ENCODE data around the gene ILKAP. TPM values are rescaled to one million over a fixed set of nuclear protein-coding genes. Genes with fewer than 3 reads are reported as not detected.

ILKAP gene
- total and polyA plus RNA-seq, 12 donors, result 12.3 to 131 (median 26.1) TPM

GRCh38 chr2:238130111-238130695 lies 73.3 kb downstream of the ILKAP start:
- no peak overlapping the region for H3K27ac ChIP-seq
- intact Hi-C loops (cut with DNase I), result no loop called here
- 86 to 100% (median 92%) methylated on average over 4 to 28 of the region's 28 CpGs for WGBS, 4 donors
- no peaks in the 10 kb centered on the region for H3K27me3 ChIP-seq
- DNase-seq, result no peak
- no peaks in the 10 kb centered on the region for H3K9me3 ChIP-seq (replicated peaks in 1 of 3)
- no peaks in the 10 kb centered on the region for H3K4me1 ChIP-seq (replicated peaks in 1 of 2)
- TF ChIP-seq POLR2A (IDR thresholded peaks at IDR 0.05) (no peak), CTCF (IDR thresholded peaks at IDR 0.05) (no peak)
- H3K4me3 ChIP-seq, result no peak overlapping the region
- no peaks in the 10 kb centered on the region for H3K36me3 ChIP-seq (replicated peaks in 1 of 2)

GRCh38 chr2:238129166-238130010 lies 74.1 kb downstream of the ILKAP start:
- no peaks in the 10 kb centered on the region for H3K27me3 ChIP-seq
- intact Hi-C loops (cut with DNase I), result no loop called here
- WGBS, 4 donors, result 83 to 93% (median 87%) methylated on average over 15 to 22 of the region's 22 CpGs

GRCh38 chr2:238128534-238129001 lies 74.9 kb downstream of the ILKAP start:
- WGBS, 4 donors, result 60 to 78% (median 77%) methylated on average over 1 to 30 of the region's 30 CpGs
- Histone ChIP-seq H3K27me3 (no peaks in the 10 kb centered on the region), H3K36me3 (replicated peaks in 1 of 2) (no peaks in the 10 kb centered on the region), H3K27ac (no peak overlapping the region), H3K4me3 (no peak overlapping the region), H3K9me3 (replicated peaks in 1 of 3) (no peaks in the 10 kb centered on the region), H3K4me1 (replicated peaks in 1 of 2) (no peaks in the 10 kb centered on the region)
- intact Hi-C loops (cut with DNase I), result no loop called here
- TF ChIP-seq CTCF (IDR thresholded peaks at IDR 0.05), result no peak
- no peak for TF ChIP-seq POLR2A (IDR thresholded peaks at IDR 0.05)
- DNase-seq, result no peak

More at GRCh38 chr2:238129166-238130010, 74.1 kb downstream of the ILKAP start:
- DNase-seq, result no peak
- H3K36me3 ChIP-seq (replicated peaks in 1 of 2), result no peaks in the 10 kb centered on the region
- H3K4me1 ChIP-seq (replicated peaks in 1 of 2), result no peaks in the 10 kb centered on the region
- no peak overlapping the region for H3K4me3 ChIP-seq
- TF ChIP-seq CTCF (IDR thresholded peaks at IDR 0.05), result no peak
- TF ChIP-seq POLR2A (IDR thresholded peaks at IDR 0.05), result no peak
- no peak overlapping the region for H3K27ac ChIP-seq
- H3K9me3 ChIP-seq (replicated peaks in 1 of 3), result no peaks in the 10 kb centered on the region

GRCh38 chr2:238128061-238128440 lies 75.4 kb downstream of the ILKAP start:
- intact Hi-C loops (cut with DNase I), result no loop called here
- Histone ChIP-seq H3K9me3 (replicated peaks in 1 of 3) (no peaks in the 10 kb centered on the region), H3K4me3 (no peak overlapping the region), H3K27ac (no peak overlapping the region), H3K27me3 (no peaks in the 10 kb centered on the region), H3K4me1 (replicated peaks in 1 of 2) (no peaks in the 10 kb centered on the region), H3K36me3 (replicated peaks in 1 of 2) (no peaks in the 10 kb centered on the region)
- TF ChIP-seq POLR2A (IDR thresholded peaks at IDR 0.05) (no peak), CTCF (IDR thresholded peaks at IDR 0.05) (no peak)
- no peak for DNase-seq
- 90 to 100% (median 93%) methylated on average over 1 to 22 of the region's 22 CpGs for WGBS, 4 donors
